ENCODE results near the gene LILRB3.

DNA sequence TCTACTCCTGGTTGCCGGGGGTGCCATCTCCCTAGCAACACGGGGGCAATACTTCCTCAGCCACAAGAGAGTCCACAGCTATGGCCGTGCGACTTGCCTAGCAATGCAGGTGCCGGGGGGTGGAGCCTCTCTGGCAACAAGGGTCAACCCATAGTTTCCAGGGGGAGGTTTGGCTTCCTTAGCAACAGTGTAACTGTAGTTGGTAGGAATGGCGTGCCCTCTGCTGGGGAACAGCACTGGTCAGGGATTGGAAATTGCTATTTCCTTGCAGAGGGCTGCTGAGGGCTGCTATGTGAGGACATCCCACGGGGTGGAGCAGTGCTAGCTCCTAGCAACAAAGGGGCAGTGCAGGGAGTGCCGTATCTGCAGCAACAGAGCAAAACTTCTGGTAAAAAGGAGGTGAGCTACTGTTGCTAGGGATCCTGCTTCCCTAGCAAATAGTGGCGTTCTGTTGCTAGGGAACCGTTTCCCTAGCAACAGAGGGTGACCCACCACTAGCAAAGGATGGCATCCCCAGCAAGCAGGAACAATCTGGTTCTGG is 42.8 kb downstream of the LILRB3 start:
- TF ChIP-seq, protein P1, sequence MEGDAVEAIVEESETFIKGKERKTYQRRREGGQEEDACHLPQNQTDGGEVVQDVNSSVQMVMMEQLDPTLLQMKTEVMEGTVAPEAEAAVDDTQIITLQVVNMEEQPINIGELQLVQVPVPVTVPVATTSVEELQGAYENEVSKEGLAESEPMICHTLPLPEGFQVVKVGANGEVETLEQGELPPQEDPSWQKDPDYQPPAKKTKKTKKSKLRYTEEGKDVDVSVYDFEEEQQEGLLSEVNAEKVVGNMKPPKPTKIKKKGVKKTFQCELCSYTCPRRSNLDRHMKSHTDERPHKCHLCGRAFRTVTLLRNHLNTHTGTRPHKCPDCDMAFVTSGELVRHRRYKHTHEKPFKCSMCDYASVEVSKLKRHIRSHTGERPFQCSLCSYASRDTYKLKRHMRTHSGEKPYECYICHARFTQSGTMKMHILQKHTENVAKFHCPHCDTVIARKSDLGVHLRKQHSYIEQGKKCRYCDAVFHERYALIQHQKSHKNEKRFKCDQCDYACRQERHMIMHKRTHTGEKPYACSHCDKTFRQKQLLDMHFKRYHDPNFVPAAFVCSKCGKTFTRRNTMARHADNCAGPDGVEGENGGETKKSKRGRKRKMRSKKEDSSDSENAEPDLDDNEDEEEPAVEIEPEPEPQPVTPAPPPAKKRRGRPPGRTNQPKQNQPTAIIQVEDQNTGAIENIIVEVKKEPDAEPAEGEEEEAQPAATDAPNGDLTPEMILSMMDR (IDR thresholded peaks at IDR 0.05; ENCODE audit: poor library complexity), result peak; percentile 40
- no peak for TF ChIP-seq EZH2 (IDR thresholded peaks at IDR 0.05; ENCODE audit: borderline replicate concordance)
- no peak for TF ChIP-seq EZH2phosphoT487 (IDR thresholded peaks at IDR 0.05; ENCODE audit: low read depth, severe bottlenecking, unreplicated experiment)
